GM12891 (cell line): ENCODE data around the gene RNF40.

Experiments
- PAX5 ChIP-seq: IDR thresholded peaks from 2 replicates; pipeline ENCODE4 v1.6.1; 2011; ENCODE audit warnings: low read length, moderate library complexity, mild to moderate bottlenecking; ENCODE audit not compliant: insufficient read depth, severe bottlenecking
- POLR2A ChIP-seq: IDR thresholded peaks from 2 replicates; pipeline ENCODE4 v1.6.1; 2011; ENCODE audit warnings: low read depth, low read length, control low read depth
- POLR2AphosphoS5 ChIP-seq: IDR thresholded peaks from 2 replicates; pipeline ENCODE4 v1.6.1; 2011; ENCODE audit warnings: low read depth, low read length, control low read depth

DNA sequence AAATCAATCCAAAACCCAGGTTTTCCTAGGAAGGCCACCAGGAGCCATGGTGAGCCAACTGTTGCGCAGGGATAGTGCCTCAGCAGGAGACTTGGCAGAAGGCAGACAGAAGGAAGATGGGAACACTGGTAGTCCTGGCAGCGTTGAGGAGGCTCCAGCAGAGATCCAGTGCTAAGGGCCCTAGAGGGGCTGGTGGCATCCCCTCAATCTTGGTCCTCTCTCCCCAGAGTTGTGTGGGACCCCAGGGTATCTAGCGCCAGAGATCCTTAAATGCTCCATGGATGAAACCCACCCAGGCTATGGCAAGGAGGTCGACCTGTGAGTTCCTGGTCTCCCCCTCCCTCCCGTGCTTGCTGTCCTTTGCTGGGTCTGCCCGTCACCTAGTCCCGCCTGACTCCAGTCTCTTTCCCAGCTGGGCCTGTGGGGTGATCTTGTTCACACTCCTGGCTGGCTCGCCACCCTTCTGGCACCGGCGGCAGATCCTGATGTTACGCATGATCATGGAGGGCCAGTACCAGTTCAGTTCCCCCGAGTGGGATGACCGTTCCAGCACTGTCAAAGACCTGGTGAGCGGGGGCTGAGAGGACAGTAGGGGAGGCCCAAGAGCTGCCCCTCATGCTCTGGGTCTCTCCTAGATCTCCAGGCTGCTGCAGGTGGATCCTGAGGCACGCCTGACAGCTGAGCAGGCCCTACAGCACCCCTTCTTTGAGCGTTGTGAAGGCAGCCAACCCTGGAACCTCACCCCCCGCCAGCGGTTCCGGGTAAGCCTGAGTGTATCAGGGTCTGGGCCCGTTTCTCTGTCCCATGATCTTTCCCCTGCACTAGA, 6.0 kb upstream of the RNF40 start:
- no peak for TF ChIP-seq POLR2AphosphoS5
- TF ChIP-seq POLR2A, result no peak
- TF ChIP-seq PAX5, result no peak
